ENCODE results near the gene RNASE7. TPM values are rescaled to one million over a fixed set of nuclear protein-coding genes. Genes with fewer than 3 reads are reported as not detected.

Gene RNASE7
- not detected in 5 replicates for total RNA-seq (2022; extraction: Qiagen RNA extraction)

DNA sequence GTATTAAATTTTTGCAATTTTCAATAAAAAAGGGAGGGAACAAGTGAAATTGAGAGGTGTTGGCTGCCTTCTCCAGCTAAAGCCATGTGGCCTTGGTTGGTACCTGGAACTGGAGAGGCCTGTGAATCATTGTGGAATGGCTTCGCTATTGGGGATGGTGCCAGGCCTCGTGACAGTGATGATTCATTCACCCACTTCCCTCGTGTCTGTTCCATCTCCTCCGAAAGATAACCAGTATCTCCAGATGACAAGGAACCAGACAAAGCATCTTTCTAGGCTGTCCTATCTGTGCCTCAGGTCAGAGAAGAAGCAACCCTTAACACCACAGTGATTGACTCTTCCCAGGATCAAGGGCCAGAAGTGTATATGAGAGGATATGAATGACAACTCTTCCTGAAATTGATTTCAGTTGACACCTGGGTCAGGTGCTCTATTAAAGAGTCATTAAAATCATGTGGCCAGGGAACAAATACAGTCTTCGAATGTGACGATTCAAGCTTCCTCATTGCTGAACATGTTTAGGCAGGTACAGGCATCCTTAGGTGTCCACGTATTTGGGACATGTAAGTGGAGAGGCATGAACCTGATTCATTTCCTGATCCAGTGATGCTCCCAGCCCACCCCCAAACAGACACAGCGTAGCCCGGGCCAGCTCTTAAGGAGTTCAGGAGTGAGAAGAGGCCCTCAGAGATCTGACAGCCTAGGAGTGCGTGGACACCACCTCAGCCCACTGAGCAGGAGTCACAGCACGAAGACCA, at the start of gene RNASE7:
Gene RNASE7 (plus strand): TSS at position 687 of the 758 bp plus-strand sequence. CDS start 631 bp downstream, outside the sequence.

GRCh38 chr14:20998674-20999366, 43.3 kb upstream of the RNASE7 start, which contains the start of gene SLC39A2:
TSS of gene SLC39A2 (plus strand) at chr14:20999293. CDS start at chr14:20999447, 154 bp downstream.

DNA sequence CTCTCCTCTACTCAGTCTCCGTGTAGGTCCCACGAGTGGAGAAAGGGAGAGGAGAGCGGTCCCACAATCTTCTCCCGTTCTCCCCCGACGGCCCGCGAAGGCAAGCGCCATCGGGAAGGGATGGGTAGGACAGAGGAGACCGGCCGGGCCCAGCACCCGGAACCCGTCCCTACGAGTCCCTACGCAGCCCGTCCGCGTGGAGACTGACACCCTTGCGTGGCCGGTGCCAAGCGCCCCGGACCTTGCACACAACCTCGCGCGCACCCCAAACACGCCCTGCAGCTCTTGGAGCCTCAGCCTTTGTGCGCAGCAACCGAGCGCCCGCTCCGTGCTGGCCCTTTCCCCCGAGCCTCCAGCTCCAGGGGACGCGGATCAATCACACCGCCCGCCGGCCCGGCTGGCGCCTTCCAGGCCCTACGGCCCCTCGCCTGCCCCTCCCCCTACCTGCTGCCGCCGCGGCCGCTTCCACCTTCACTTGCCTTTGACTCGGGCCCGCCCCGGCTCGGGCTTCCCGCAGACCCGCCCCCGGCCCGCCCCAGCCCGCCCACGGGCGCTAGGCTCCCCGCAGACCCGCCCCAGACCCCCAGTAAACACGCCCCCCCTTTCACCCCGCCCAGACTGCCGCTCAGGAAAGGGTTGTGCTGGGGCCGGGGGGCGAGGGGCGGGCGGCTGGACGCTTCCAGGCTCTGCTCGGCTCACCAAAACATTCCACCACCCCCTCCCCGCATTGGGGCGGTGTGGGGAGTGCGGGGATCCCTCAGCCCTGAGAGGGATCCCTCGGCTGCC, 17.4 kb upstream of the RNASE7 start, which contains the start of gene NDRG2:
Gene NDRG2 (minus strand): TSS at position 477 of the 786 bp plus-strand sequence. CDS start 1,746 bp downstream, outside the sequence.

GRCh38 chr14:21029917-21030316, 12.2 kb upstream of the RNASE7 start, which contains the start of gene TPPP2:
TSS of gene TPPP2 (plus strand) at chr14:21030217. CDS start at chr14:21030582, 365 bp downstream.

DNA sequence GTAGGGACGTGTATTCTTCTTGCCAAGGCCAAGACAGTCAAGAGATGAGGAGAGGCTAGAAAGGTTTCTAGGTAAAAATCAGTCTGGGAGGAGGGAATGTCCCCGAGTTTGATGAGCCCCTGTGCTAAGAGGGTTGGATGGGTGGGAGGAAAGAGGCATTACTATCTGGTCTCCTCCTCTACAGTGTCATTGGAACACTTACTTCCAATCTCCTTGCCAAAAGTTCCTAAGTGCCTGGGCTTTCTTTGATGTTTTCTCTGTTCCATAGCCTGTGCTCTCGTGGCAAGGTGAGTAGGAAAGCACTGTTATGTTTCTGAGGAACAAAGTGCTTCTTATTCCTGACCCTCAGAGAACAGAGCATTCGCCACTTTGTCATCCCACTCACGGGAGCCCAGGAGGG, 7.5 kb upstream of the RNASE7 start, which contains the start of gene RNASE13:
Gene RNASE13 (minus strand): TSS at position 101 of the 400 bp plus-strand sequence. CDS start 519 bp downstream, outside the sequence.

DNA sequence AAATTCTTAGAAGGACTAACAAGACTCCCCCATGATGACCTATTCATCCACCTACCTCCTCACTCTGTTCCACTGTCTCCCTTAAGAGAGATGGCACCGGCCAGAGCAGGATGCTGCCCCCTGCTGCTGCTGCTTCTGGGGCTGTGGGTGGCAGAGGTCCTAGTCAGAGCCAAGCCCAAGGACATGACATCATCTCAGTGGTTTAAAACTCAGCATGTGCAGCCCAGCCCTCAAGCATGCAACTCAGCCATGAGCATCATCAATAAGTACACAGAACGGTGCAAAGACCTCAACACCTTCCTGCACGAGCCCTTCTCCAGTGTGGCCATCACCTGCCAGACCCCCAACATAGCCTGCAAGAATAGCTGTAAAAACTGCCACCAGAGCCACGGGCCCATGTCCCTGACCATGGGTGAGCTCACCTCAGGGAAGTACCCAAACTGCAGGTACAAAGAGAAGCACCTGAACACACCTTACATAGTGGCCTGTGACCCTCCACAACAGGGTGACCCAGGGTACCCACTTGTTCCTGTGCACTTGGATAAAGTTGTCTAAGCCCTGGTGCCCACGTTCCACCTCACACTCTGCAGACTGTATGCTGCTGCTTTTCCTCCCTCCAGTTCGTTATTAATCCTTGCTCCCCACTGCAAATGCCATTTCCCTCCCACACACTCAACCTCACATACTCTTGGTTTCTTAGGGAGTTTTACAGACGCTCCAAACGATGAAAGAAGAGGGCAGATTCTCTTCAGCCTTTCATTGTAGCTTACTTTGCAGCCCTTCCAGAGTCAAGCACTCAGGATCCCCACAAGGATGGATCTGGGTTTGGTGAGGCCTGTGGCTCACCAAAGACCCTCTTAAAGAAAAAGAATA, 15.9 kb downstream of the RNASE7 start, which contains the start of gene RNASE8:
Gene RNASE8 (plus strand): TSS at position 20 of the 873 bp plus-strand sequence. CDS start 71 bp downstream, at position 91.

GRCh38 chr14:21070083-21070609, 28.0 kb downstream of the RNASE7 start, which contains the start of gene ARHGEF40:
TSS of gene ARHGEF40 (plus strand) at chr14:21070304. CDS start at chr14:21070397, 93 bp downstream.

Other genes with a start within 250 kb of the RNASE7 start
- gene RNASE1, start 239.5 kb upstream of the RNASE7 start, total RNA-seq (2022; extraction: Qiagen RNA extraction) = 0.15 to 0.57 TPM (median 0.25 TPM) in 5 replicates
- not detected in 5 replicates for gene RNASE3, start 151.0 kb upstream of the RNASE7 start, total RNA-seq (2022; extraction: Qiagen RNA extraction)
- not detected in 5 replicates for gene RNASE2, start 86.9 kb upstream of the RNASE7 start, total RNA-seq (2022; extraction: Qiagen RNA extraction)
- 73.4 to 80.5 TPM (median 75.1 TPM) in 5 replicates for gene METTL17, start 52.4 kb upstream of the RNASE7 start, total RNA-seq (2022; extraction: Qiagen RNA extraction)
- not detected in 5 replicates for gene SLC39A2, start 43.1 kb upstream of the RNASE7 start, total RNA-seq (2022; extraction: Qiagen RNA extraction)
- 2.1 to 4.2 TPM (median 2.6 TPM) in 5 replicates for gene NDRG2, start 17.3 kb upstream of the RNASE7 start, total RNA-seq (2022; extraction: Qiagen RNA extraction)
- gene TPPP2, start 12.1 kb upstream of the RNASE7 start, total RNA-seq (2022; extraction: Qiagen RNA extraction) = not detected in 5 replicates
- gene RNASE13, start 7.6 kb upstream of the RNASE7 start, total RNA-seq (2022; extraction: Qiagen RNA extraction) = not detected in 5 replicates
- gene RNASE8, start 15.5 kb downstream of the RNASE7 start, total RNA-seq (2022; extraction: Qiagen RNA extraction) = not detected in 5 replicates
- gene ARHGEF40, start 27.9 kb downstream of the RNASE7 start, total RNA-seq (2022; extraction: Qiagen RNA extraction) = 9.7 to 15.3 TPM (median 12.2 TPM) in 5 replicates
- 18.3 to 35.5 TPM (median 31.4 TPM) in 5 replicates for gene ZNF219, start 56.3 kb downstream of the RNASE7 start, total RNA-seq (2022; extraction: Qiagen RNA extraction)
- gene TMEM253, start 58.7 kb downstream of the RNASE7 start, total RNA-seq (2022; extraction: Qiagen RNA extraction) = 0.73 to 0.98 TPM (median 0.93 TPM) in 5 replicates
- gene OR5AU1, start 113.7 kb downstream of the RNASE7 start, total RNA-seq (2022; extraction: Qiagen RNA extraction) = 0.01 to 0.03 TPM in 2 of 5 replicates, not detected in the others
- 769 to 1,109 TPM (median 796 TPM) in 5 replicates for gene HNRNPC, start 227.1 kb downstream of the RNASE7 start, total RNA-seq (2022; extraction: Qiagen RNA extraction)
- 0.13 to 0.24 TPM (median 0.19 TPM) in 5 replicates for gene RPGRIP1, start 237.7 kb downstream of the RNASE7 start, total RNA-seq (2022; extraction: Qiagen RNA extraction)